HepG2 (cell line): Measurements from ENCODE around the gene RHOBTB3. TPM values are rescaled to one million over a fixed set of nuclear protein-coding genes. Genes with fewer than 3 reads are reported as not detected.

Experiments used
- BRCA1 ChIP-seq: sonication (generic); formaldehyde crosslinking; IDR thresholded peaks from 2 replicates; pipeline ENCODE4 v1.4.0; 2020; ENCODE audit warnings: missing genetic modification reagents
- CENPBD1 ChIP-seq: sonication (generic); formaldehyde crosslinking; IDR thresholded peaks from 2 replicates; pipeline ENCODE4 v1.8.0; 2022; ENCODE audit warnings: missing genetic modification reagents, low read depth, mild to moderate bottlenecking, borderline replicate concordance
- DBP ChIP-seq: sonication (generic); formaldehyde crosslinking; IDR thresholded peaks from 2 replicates; pipeline ENCODE4 v1.4.0; 2020; ENCODE audit warnings: missing genetic modification reagents; ENCODE audit errors: not compliant biosample characterization
- DNMT3B ChIP-seq: conservative IDR thresholded peaks from 2 replicates; pipeline ENCODE4 v1.6.1; 2016; ENCODE audit warnings: missing biosample characterization, control low read depth
- FOXK1 ChIP-seq: sonication (generic); formaldehyde crosslinking; IDR thresholded peaks from 2 replicates; pipeline ENCODE4 v1.4.0; 2020; ENCODE audit warnings: low read depth, missing genetic modification reagents, borderline replicate concordance
- HMG20B ChIP-seq: conservative IDR thresholded peaks from 2 replicates; pipeline ENCODE4 v1.6.1; 2016; ENCODE audit warnings: missing genetic modification reagents, missing compliant biosample characterization
- HOXA3 ChIP-seq: sonication (generic); formaldehyde crosslinking; IDR thresholded peaks from 2 replicates; pipeline ENCODE4 v1.5.0; 2020; ENCODE audit warnings: missing genetic modification reagents
- KLF15 ChIP-seq: sonication (generic); formaldehyde crosslinking; IDR thresholded peaks from 2 replicates; pipeline ENCODE4 v1.8.1; 2023; ENCODE audit warnings: borderline replicate concordance, mild to moderate bottlenecking, inconsistent platforms, missing genetic modification reagents, mixed read lengths
- MZF1 ChIP-seq: sonication (generic); formaldehyde crosslinking; IDR thresholded peaks from 2 replicates; pipeline ENCODE4 v1.8.1; 2023; ENCODE audit warnings: mild to moderate bottlenecking, missing genetic modification reagents, borderline replicate concordance
- SIX1 ChIP-seq: sonication (generic); formaldehyde crosslinking; IDR thresholded peaks from 2 replicates; pipeline ENCODE4 v1.4.0; 2020; ENCODE audit warnings: missing genetic modification reagents, borderline replicate concordance
- SP1 ChIP-seq, 2 experiments: fragments of 450-650 bp in 1 of 2; sonication (generic) in 1 of 2; formaldehyde crosslinking in 1 of 2; IDR thresholded peaks; 2 replicates each; pipeline versions ENCODE4 v1.4.0 to v1.6.1; 2016 to 2020; ENCODE audit warnings: missing genetic modification reagents in 1 of 2
- ZNF678 ChIP-seq: sonication (generic); formaldehyde crosslinking; IDR thresholded peaks from 2 replicates; pipeline ENCODE4 v1.4.0; 2020; ENCODE audit warnings: mild to moderate bottlenecking, missing genetic modification reagents
- ZNF75D ChIP-seq: sonication (generic); formaldehyde crosslinking; IDR thresholded peaks from 2 replicates; pipeline ENCODE4 v1.8.1; 2023; ENCODE audit warnings: missing genetic modification reagents, mild to moderate bottlenecking, borderline replicate concordance
- ZSCAN12 ChIP-seq: sonication (generic); formaldehyde crosslinking; IDR thresholded peaks from 2 replicates; pipeline ENCODE4 v1.9.0; 2021; ENCODE audit warnings: mild to moderate bottlenecking, missing genetic modification reagents
- ZSCAN21 ChIP-seq: sonication (generic); formaldehyde crosslinking; IDR thresholded peaks from 2 replicates; pipeline ENCODE4 v1.8.0; 2022; ENCODE audit warnings: mild to moderate bottlenecking, missing genetic modification reagents, moderate library complexity, borderline replicate concordance
- polyA plus RNA-seq, 8 experiments: library from polyadenylated mRNA; depleted of rRNA in 3 of 8; stranded (reverse) in 7 of 8; unstranded in 1 of 8; fragments of >200 nt; fragmentation: Illumina TruSeq in 4 of 8; extraction: Trizol in 4 of 8; gene quantifications; 2 replicates each; pipeline versions ENCODE4 v1.2.1 to v1.2.3, GENCODE V29; 2011 to 2016; ENCODE audit warnings: low read depth in 4 of 8, missing spikeins in 1 of 8, mixed read lengths in 1 of 8; ENCODE audit not compliant: insufficient read depth in 1 of 8
- total RNA-seq, 5 experiments: library from RNA; depleted of rRNA; stranded (reverse); fragments of >200 nt; fragmentation: Illumina TruSeq; extraction: Trizol; gene quantifications; 2 replicates each; pipeline ENCODE4 v1.2.3, GENCODE V29; 2016; ENCODE audit warnings: low read depth in 1 of 5
- TF ChIP-seq, protein P1 (sequence below): IDR thresholded peaks from 2 replicates; pipeline ENCODE4 v1.6.1; 2012; ENCODE audit warnings: low read depth, low read length, improper control_type of control experiment
- TF ChIP-seq, protein P2 (sequence below): sonication (generic); formaldehyde crosslinking; IDR thresholded peaks from 2 replicates; pipeline ENCODE4 v1.4.0; 2020; ENCODE audit warnings: missing genetic modification reagents
- TF ChIP-seq, protein P3 (sequence below): sonication (generic); formaldehyde crosslinking; IDR thresholded peaks from 2 replicates; pipeline ENCODE4 v1.5.1; 2020; ENCODE audit warnings: missing genetic modification reagents, mild to moderate bottlenecking, borderline replicate concordance

RHOBTB3 gene
- total and polyA plus RNA-seq, 2 of the 13 experiments (the other 11 are each of a cell fraction or from before 2014, with no cell fraction given), result 31.6 to 35.4 TPM

GRCh38 chr5:95803271-95804148, 72.4 kb downstream of the RHOBTB3 start (continued):
- TF ChIP-seq SP1 (IDR thresholded peaks at IDR 0.05) (no peak), SP1 (CRISPR knock-in tag; IDR thresholded peaks at IDR 0.05) (no peak), DBP (no peak), ZSCAN12 (CRISPR knock-in tag) (no peak), CENPBD1 (no peak), DNMT3B (CRISPR knock-in tag) (no peak), HOXA3 (CRISPR knock-in tag) (peak; percentile 48; the same call in 1 of the 2 replicates), BRCA1 (CRISPR knock-in tag) (no peak), HMG20B (CRISPR knock-in tag) (no peak), FOXK1 (CRISPR knock-in tag) (no peak), MZF1 (CRISPR knock-in tag) (no peak), ZNF678 (no peak), KLF15 (CRISPR knock-in tag) (no peak), ZNF75D (CRISPR knock-in tag) (no peak), SIX1 (no peak), ZSCAN21 (CRISPR knock-in tag) (no peak)
- TF ChIP-seq, protein P1, sequence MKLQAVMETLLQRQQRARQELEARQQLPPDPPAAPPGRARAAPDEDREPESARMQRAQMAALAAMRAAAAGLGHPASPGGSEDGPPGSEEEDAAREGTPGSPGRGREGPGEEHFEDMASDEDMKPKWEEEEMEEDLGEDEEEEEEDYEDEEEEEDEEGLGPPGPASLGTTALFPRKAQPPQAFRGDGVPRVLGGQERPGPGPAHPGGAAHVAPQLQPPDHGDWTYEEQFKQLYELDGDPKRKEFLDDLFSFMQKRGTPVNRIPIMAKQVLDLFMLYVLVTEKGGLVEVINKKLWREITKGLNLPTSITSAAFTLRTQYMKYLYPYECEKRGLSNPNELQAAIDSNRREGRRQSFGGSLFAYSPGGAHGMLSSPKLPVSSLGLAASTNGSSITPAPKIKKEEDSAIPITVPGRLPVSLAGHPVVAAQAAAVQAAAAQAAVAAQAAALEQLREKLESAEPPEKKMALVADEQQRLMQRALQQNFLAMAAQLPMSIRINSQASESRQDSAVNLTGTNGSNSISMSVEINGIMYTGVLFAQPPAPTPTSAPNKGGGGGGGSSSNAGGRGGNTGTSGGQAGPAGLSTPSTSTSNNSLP, result peak; percentile 69
- TF ChIP-seq, protein P2, sequence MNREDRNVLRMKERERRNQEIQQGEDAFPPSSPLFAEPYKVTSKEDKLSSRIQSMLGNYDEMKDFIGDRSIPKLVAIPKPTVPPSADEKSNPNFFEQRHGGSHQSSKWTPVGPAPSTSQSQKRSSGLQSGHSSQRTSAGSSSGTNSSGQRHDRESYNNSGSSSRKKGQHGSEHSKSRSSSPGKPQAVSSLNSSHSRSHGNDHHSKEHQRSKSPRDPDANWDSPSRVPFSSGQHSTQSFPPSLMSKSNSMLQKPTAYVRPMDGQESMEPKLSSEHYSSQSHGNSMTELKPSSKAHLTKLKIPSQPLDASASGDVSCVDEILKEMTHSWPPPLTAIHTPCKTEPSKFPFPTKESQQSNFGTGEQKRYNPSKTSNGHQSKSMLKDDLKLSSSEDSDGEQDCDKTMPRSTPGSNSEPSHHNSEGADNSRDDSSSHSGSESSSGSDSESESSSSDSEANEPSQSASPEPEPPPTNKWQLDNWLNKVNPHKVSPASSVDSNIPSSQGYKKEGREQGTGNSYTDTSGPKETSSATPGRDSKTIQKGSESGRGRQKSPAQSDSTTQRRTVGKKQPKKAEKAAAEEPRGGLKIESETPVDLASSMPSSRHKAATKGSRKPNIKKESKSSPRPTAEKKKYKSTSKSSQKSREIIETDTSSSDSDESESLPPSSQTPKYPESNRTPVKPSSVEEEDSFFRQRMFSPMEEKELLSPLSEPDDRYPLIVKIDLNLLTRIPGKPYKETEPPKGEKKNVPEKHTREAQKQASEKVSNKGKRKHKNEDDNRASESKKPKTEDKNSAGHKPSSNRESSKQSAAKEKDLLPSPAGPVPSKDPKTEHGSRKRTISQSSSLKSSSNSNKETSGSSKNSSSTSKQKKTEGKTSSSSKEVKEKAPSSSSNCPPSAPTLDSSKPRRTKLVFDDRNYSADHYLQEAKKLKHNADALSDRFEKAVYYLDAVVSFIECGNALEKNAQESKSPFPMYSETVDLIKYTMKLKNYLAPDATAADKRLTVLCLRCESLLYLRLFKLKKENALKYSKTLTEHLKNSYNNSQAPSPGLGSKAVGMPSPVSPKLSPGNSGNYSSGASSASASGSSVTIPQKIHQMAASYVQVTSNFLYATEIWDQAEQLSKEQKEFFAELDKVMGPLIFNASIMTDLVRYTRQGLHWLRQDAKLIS (CRISPR knock-in tag), result no peak
- TF ChIP-seq, protein P3, sequence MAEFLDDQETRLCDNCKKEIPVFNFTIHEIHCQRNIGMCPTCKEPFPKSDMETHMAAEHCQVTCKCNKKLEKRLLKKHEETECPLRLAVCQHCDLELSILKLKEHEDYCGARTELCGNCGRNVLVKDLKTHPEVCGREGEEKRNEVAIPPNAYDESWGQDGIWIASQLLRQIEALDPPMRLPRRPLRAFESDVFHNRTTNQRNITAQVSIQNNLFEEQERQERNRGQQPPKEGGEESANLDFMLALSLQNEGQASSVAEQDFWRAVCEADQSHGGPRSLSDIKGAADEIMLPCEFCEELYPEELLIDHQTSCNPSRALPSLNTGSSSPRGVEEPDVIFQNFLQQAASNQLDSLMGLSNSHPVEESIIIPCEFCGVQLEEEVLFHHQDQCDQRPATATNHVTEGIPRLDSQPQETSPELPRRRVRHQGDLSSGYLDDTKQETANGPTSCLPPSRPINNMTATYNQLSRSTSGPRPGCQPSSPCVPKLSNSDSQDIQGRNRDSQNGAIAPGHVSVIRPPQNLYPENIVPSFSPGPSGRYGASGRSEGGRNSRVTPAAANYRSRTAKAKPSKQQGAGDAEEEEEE (CRISPR knock-in tag), result no peak
